GM18873 (cell line): ENCODE results near the gene ADGRB3.

Source experiments
- ATAC-seq: cut with Tn5 transposase; IDR thresholded peaks from one replicate; pipeline ENCODE4 v1.9.1; 2021; ENCODE audit warnings: mild to moderate bottlenecking, moderate library complexity, moderate number of reproducible peaks; ENCODE audit not compliant: unreplicated experiment, low FRiP score

ADGRB3 gene

GRCh38 chr6:69007781-69008180 lies 372.7 kb downstream of the ADGRB3 start:
- no peak for ATAC-seq

- no peak for ATAC-seq
Observed at GRCh38 chr6:69012211-69012610, 377.1 kb downstream of the ADGRB3 start.

GRCh38 chr6:69012876-69013275 lies 377.8 kb downstream of the ADGRB3 start:
- ATAC-seq = no peak

- ATAC-seq = no peak
Observed at GRCh38 chr6:69018906-69019305, 383.8 kb downstream of the ADGRB3 start.

- no peak for ATAC-seq
Observed at GRCh38 chr6:69019832-69020231, 384.8 kb downstream of the ADGRB3 start.

- no peak for ATAC-seq
Observed at GRCh38 chr6:69022993-69023392, 387.9 kb downstream of the ADGRB3 start.

- no peak for ATAC-seq
Observed at GRCh38 chr6:69026243-69026642, 391.2 kb downstream of the ADGRB3 start.

GRCh38 chr6:69026715-69027114 lies 391.6 kb downstream of the ADGRB3 start:
- ATAC-seq = no peak

GRCh38 chr6:69027861-69028260 lies 392.8 kb downstream of the ADGRB3 start:
- no peak for ATAC-seq

- ATAC-seq = no peak
Observed at GRCh38 chr6:69038841-69039240, 403.8 kb downstream of the ADGRB3 start.

GRCh38 chr6:69042297-69042696 lies 407.2 kb downstream of the ADGRB3 start:
- ATAC-seq = no peak

- no peak for ATAC-seq
Observed at GRCh38 chr6:69044534-69044933, 409.5 kb downstream of the ADGRB3 start.

- ATAC-seq = no peak
Observed at GRCh38 chr6:69059413-69059812, 424.3 kb downstream of the ADGRB3 start.

GRCh38 chr6:69061066-69061465 lies 426.0 kb downstream of the ADGRB3 start:
- no peak for ATAC-seq

GRCh38 chr6:69063401-69063800 lies 428.3 kb downstream of the ADGRB3 start:
- ATAC-seq = no peak

- no peak for ATAC-seq
Observed at GRCh38 chr6:69064226-69064625, 429.1 kb downstream of the ADGRB3 start.

- no peak for ATAC-seq
Observed at GRCh38 chr6:69069881-69070280, 434.8 kb downstream of the ADGRB3 start.

GRCh38 chr6:69072796-69073195 lies 437.7 kb downstream of the ADGRB3 start:
- ATAC-seq = no peak

GRCh38 chr6:69084746-69085335 lies 449.8 kb downstream of the ADGRB3 start:
- no peak for ATAC-seq

GRCh38 chr6:69086689-69087088 lies 451.6 kb downstream of the ADGRB3 start:
- ATAC-seq = no peak

GRCh38 chr6:69089539-69089938 lies 454.5 kb downstream of the ADGRB3 start:
- no peak for ATAC-seq

- no peak for ATAC-seq
Observed at GRCh38 chr6:69090132-69090531, 455.1 kb downstream of the ADGRB3 start.

- ATAC-seq = no peak
Observed at GRCh38 chr6:69096681-69097080, 461.6 kb downstream of the ADGRB3 start.
